H1 (cell line): ENCODE data around the gene HACE1. TPM values are rescaled to one million over a fixed set of nuclear protein-coding genes. Genes with fewer than 3 reads are reported as not detected.

Source experiments
- CTCF ChIA-PET: fragments of 300-600 bp; sonication (Branson Sonifier 250); formaldehyde crosslinking; loops from one replicate; lab custom pipeline; 2021; ENCODE audit not compliant: partially characterized antibody; lab: Charles Lee
- POLR2A ChIA-PET: fragments of 300-600 bp; sonication (Branson Sonifier 250); formaldehyde crosslinking; loops from one replicate; lab custom pipeline; 2021; ENCODE audit warnings: inconsistent platforms; ENCODE audit not compliant: partially characterized antibody; lab: Charles Lee
- DNase-seq, 2 experiments: peaks; one replicate each; pipeline versions ENCODE4 v3.0.0 to v3.0.0-alpha.2; 2010 to 2022; ENCODE audit warnings: low spot score in 2 of 2, low read depth in 1 of 2, mixed read lengths in 1 of 2
- FAIRE-seq: peaks from 2 replicates; lab custom pipeline; 2011; peaks lifted over from hg19 to GRCh38; lab: Jason Lieb, UNC
- H2AFZ ChIP-seq: 2 replicates; pipeline ENCODE4 v1.8.1; 2012; ENCODE audit warnings: low read length, inconsistent platforms
- H2AK5ac ChIP-seq: 2 replicates; pipeline ENCODE4 v1.6.1; 2013; ENCODE audit warnings: low read depth, low read length
- H2BK120ac ChIP-seq: replicated peaks from 2 replicates; pipeline ENCODE3; 2013; ENCODE audit warnings: low read depth, low read length, inconsistent platforms
- H2BK12ac ChIP-seq: 2 replicates; pipeline ENCODE4 v1.6.1; 2013; ENCODE audit warnings: low read depth, low read length
- H2BK15ac ChIP-seq: 2 replicates; pipeline ENCODE4 v1.6.1; 2013; ENCODE audit warnings: low read length
- H2BK20ac ChIP-seq: 2 replicates; pipeline ENCODE4 v1.6.1; 2013; ENCODE audit warnings: low read length
- H2BK5ac ChIP-seq: 2 replicates; pipeline ENCODE4 v1.6.1; 2013; ENCODE audit warnings: low read depth, low read length
- H3K14ac ChIP-seq: 2 replicates; pipeline ENCODE4 v1.6.1; 2013; ENCODE audit warnings: inconsistent platforms; ENCODE audit not compliant: insufficient read length
- H3K18ac ChIP-seq: 2 replicates; pipeline ENCODE4 v1.6.1; 2013; ENCODE audit warnings: low read length; ENCODE audit errors: extremely low read depth
- H3K23ac ChIP-seq: 2 replicates; pipeline ENCODE4 v1.6.1; 2013; ENCODE audit warnings: inconsistent platforms; ENCODE audit not compliant: insufficient read length
- H3K23me2 ChIP-seq: 2 replicates; pipeline ENCODE4 v1.6.1; 2013; ENCODE audit warnings: low read depth, low read length
- H3K27ac ChIP-seq: 2 replicates; pipeline ENCODE4 v1.6.1; 2011; ENCODE audit warnings: low read depth, low read length, inconsistent platforms
- H3K27me3 ChIP-seq, 4 experiments: replicated peaks in 1 of 4; 1 replicate in 1 of 4; 2 replicates in 3 of 4; pipeline versions ENCODE4 v1.6.1 to v1.8.1; 2011 to 2013; ENCODE audit warnings: low read length in 3 of 4, mild to moderate bottlenecking in 3 of 4, inconsistent platforms in 2 of 4, mixed read lengths in 2 of 4, moderate library complexity in 1 of 4; ENCODE audit not compliant: control insufficient read depth in 3 of 4, insufficient read depth in 3 of 4; ENCODE audit errors: extremely low read depth in 1 of 4
- H3K36me3 ChIP-seq, 4 experiments: 2 replicates each; pipeline versions ENCODE4 v1.6.1 to v1.8.1; 2011 to 2013; ENCODE audit warnings: mild to moderate bottlenecking in 4 of 4, low read length in 3 of 4, moderate library complexity in 2 of 4, control low read depth in 1 of 4, inconsistent platforms in 1 of 4; ENCODE audit not compliant: insufficient read depth in 4 of 4, control insufficient read depth in 2 of 4
- H3K4ac ChIP-seq: replicated peaks from 2 replicates; pipeline ENCODE3; 2013; ENCODE audit warnings: low read length, low read depth, mixed read lengths, inconsistent platforms; ENCODE audit not compliant: insufficient read length
- H3K4me1 ChIP-seq, 4 experiments: replicated peaks in 1 of 4; 1 replicate in 1 of 4; 2 replicates in 3 of 4; pipeline versions ENCODE4 v1.6.1 to v1.8.1; 2011 to 2013; ENCODE audit warnings: low read length in 3 of 4, inconsistent platforms in 2 of 4, mixed read lengths in 1 of 4; ENCODE audit not compliant: insufficient read depth in 4 of 4, control insufficient read depth in 3 of 4
- H3K4me2 ChIP-seq, 2 experiments: 2 replicates each; pipeline versions ENCODE4 v1.6.1 to v1.8.1; 2011 to 2013; ENCODE audit warnings: low read depth in 2 of 2, low read length in 2 of 2, control low read depth in 1 of 2, inconsistent platforms in 1 of 2, mild to moderate bottlenecking in 1 of 2; ENCODE audit not compliant: insufficient read depth in 1 of 2
- H3K4me3 ChIP-seq, 4 experiments: fragments of 200-600, 300-600 bp in 1 of 4; sonication (generic), shearing (Covaris generic), sonication (Bioruptor Twin) in 1 of 4; 2 replicates each; pipeline versions ENCODE4 v1.5.1 to v1.8.1; 2011 to 2016; ENCODE audit warnings: low read length in 4 of 4, low read depth in 3 of 4, control low read depth in 2 of 4, inconsistent platforms in 2 of 4, mild to moderate bottlenecking in 2 of 4, mixed read lengths in 1 of 4, moderate library complexity in 1 of 4; ENCODE audit not compliant: insufficient read depth in 2 of 4; ENCODE audit errors: extremely low read depth in 1 of 4
- H3K56ac ChIP-seq: replicated peaks from 2 replicates; pipeline ENCODE3; 2013; ENCODE audit warnings: low read depth, mild to moderate bottlenecking, mixed read lengths, low read length, inconsistent platforms; ENCODE audit not compliant: insufficient read length
- H3K79me1 ChIP-seq: 2 replicates; pipeline ENCODE4 v1.6.1; 2013; ENCODE audit warnings: low read depth, low read length, control low read depth
- H3K79me2 ChIP-seq, 2 experiments: 2 replicates each; pipeline versions ENCODE4 v1.6.1 to v1.8.1; 2012 to 2013; ENCODE audit warnings: low read length in 2 of 2, mild to moderate bottlenecking in 2 of 2, inconsistent platforms in 1 of 2; ENCODE audit not compliant: insufficient read depth in 2 of 2, control insufficient read depth in 1 of 2
- H3K9ac ChIP-seq, 4 experiments: replicated peaks in 1 of 4; 1 replicate in 1 of 4; 2 replicates in 3 of 4; pipeline versions ENCODE4 v1.6.1 to v1.8.1; 2011 to 2013; ENCODE audit warnings: low read depth in 3 of 4, low read length in 3 of 4, control low read depth in 2 of 4, mild to moderate bottlenecking in 2 of 4, moderate library complexity in 2 of 4, inconsistent platforms in 1 of 4; ENCODE audit errors: extremely low read depth in 1 of 4
- H3K9me3 ChIP-seq, 2 experiments: 2 replicates each; pipeline versions ENCODE4 v1.6.1 to v1.8.1; 2012 to 2013; ENCODE audit warnings: mild to moderate bottlenecking in 2 of 2, moderate library complexity in 2 of 2, control low read depth in 1 of 2, inconsistent platforms in 1 of 2, low read depth in 1 of 2, low read length in 1 of 2, mixed read lengths in 1 of 2; ENCODE audit not compliant: insufficient read depth in 2 of 2
- H4K20me1 ChIP-seq, 2 experiments: replicated peaks in 1 of 2; 2 replicates each; pipeline versions ENCODE3 to v1.8.1; 2011 to 2013; ENCODE audit warnings: inconsistent platforms in 2 of 2, low read length in 2 of 2, mild to moderate bottlenecking in 1 of 2; ENCODE audit not compliant: insufficient read depth in 2 of 2, control insufficient read depth in 1 of 2
- H4K5ac ChIP-seq: 2 replicates; pipeline ENCODE4 v1.6.1; 2013; ENCODE audit warnings: low read length, low read depth, mixed read lengths, inconsistent platforms; ENCODE audit not compliant: insufficient read length
- H4K8ac ChIP-seq: 2 replicates; pipeline ENCODE4 v1.8.0; 2013; ENCODE audit warnings: mild to moderate bottlenecking, moderate library complexity, low read length, inconsistent platforms; ENCODE audit not compliant: insufficient read depth; ENCODE audit errors: extremely low read depth
- H4K91ac ChIP-seq: replicated peaks from 2 replicates; pipeline ENCODE3; 2013; ENCODE audit warnings: low read length, mixed read lengths, inconsistent platforms; ENCODE audit not compliant: insufficient read length
- BRCA1 ChIP-seq: IDR thresholded peaks from 2 replicates; pipeline ENCODE4 v1.6.1; 2012; ENCODE audit warnings: low read depth, low read length, improper control_type of control experiment
- CBX5 ChIP-seq: fragments of 300-800, 300-1000 bp; sonication (generic); IDR thresholded peaks from 2 replicates; pipeline ENCODE4 v1.7.1; 2016; ENCODE audit warnings: antibody characterized with exemption, low read length, low read depth
- CEBPB ChIP-seq: IDR thresholded peaks from 2 replicates; pipeline ENCODE4 v1.6.1; 2012; ENCODE audit warnings: low read depth, low read length
- CHD1 ChIP-seq: IDR thresholded peaks from 2 replicates; pipeline ENCODE4 v1.6.1; 2012; ENCODE audit warnings: low read depth, low read length, improper control_type of control experiment
- FOSL1 ChIP-seq: IDR thresholded peaks from 2 replicates; pipeline ENCODE4 v1.6.1; 2011; ENCODE audit warnings: mild to moderate bottlenecking, low read depth, low read length, moderate library complexity; ENCODE audit not compliant: insufficient read depth
- GABPA ChIP-seq: IDR thresholded peaks from 2 replicates; pipeline ENCODE4 v1.6.1; 2011; ENCODE audit warnings: mild to moderate bottlenecking, low read length, moderate library complexity, borderline replicate concordance; ENCODE audit not compliant: insufficient read depth
- MAX ChIP-seq: IDR thresholded peaks from 2 replicates; pipeline ENCODE4 v1.6.1; 2012; ENCODE audit warnings: inconsistent platforms
- RBBP5 ChIP-seq: IDR thresholded peaks from 2 replicates; pipeline ENCODE4 v1.7.1; 2012; ENCODE audit warnings: low read depth, mild to moderate bottlenecking, inconsistent platforms, low read length, moderate library complexity, borderline replicate concordance
- RXRA ChIP-seq: IDR thresholded peaks from 2 replicates; pipeline ENCODE4 v1.6.1; 2011; ENCODE audit warnings: low read depth, mild to moderate bottlenecking, low read length, moderate library complexity; ENCODE audit not compliant: insufficient read depth
- SIN3A ChIP-seq, 2 experiments: IDR thresholded peaks in 1 of 2; conservative IDR thresholded peaks in 1 of 2; 2 replicates each; pipeline ENCODE4 v1.6.1; 2011 to 2012; ENCODE audit warnings: low read length in 2 of 2, improper control_type of control experiment in 1 of 2, low read depth in 1 of 2, mild to moderate bottlenecking in 1 of 2
- SIRT6 ChIP-seq: IDR thresholded peaks from one replicate; pipeline ENCODE4 v1.7.1; 2012; ENCODE audit warnings: low read length, inconsistent platforms
- SP2 ChIP-seq: IDR thresholded peaks from 2 replicates; pipeline ENCODE4 v1.6.1; 2012; ENCODE audit warnings: mild to moderate bottlenecking, low read length, inconsistent platforms
- SP4 ChIP-seq: IDR thresholded peaks from 2 replicates; pipeline ENCODE4 v1.6.1; 2012; ENCODE audit warnings: low read length, inconsistent platforms
- SRF ChIP-seq: IDR thresholded peaks from 2 replicates; pipeline ENCODE4 v1.6.1; 2011; ENCODE audit warnings: mild to moderate bottlenecking, low read depth, low read length, moderate library complexity
- YY1 ChIP-seq: IDR thresholded peaks from 2 replicates; pipeline ENCODE4 v1.6.1; 2011; ENCODE audit warnings: low read depth, mild to moderate bottlenecking, low read length
- whole genome bisulfite sequencing, 2 experiments: shearing (Covaris generic) in 1 of 2; methylation state at CpG; one replicate each; pipeline versions ENCODE4 v1.1.6 to v1.1.7; 2013 to 2015; ENCODE audit warnings: low lambda C conversion rate in 2 of 2, mixed read lengths in 2 of 2, inconsistent platforms in 1 of 2, low coverage in 1 of 2, missing lambda C conversion rate in 1 of 2; ENCODE audit not compliant: insufficient replicate concordance in 2 of 2, insufficient coverage in 1 of 2, insufficient read length in 1 of 2; ENCODE audit errors: extremely low coverage in 1 of 2, missing lambda C conversion rate in 1 of 2; 5-methylcytosine and 5-hydroxymethylcytosine counted together
- polyA plus RNA-seq, 7 experiments: library from polyadenylated mRNA; depleted of rRNA in 3 of 7; stranded (reverse) in 5 of 7; unstranded in 2 of 7; fragments of >200 nt in 5 of 7; fragments of 200-250 nt in 2 of 7; gene quantifications; 1 replicate in 5 of 7; 2 replicates in 1 of 7; 4 replicates in 1 of 7; pipeline versions ENCODE4 v1.2.1 to v1.2.3, GENCODE V29; 2011 to 2013; ENCODE audit warnings: missing spikeins in 2 of 7, mixed read lengths in 2 of 7
- total RNA-seq: library from RNA; stranded (reverse); fragmentation: NEBNext Ultra II Directional; extraction: Animal tissue kit (Norgen Biotek cat#: 25700); gene quantifications from 2 replicates; pipeline ENCODE4 v1.2.1, GENCODE V29; 2021

The HACE1 gene
- total and polyA plus RNA-seq, 2 of the 8 experiments (the other 6 are each of a cell fraction or from before 2014, with no cell fraction given), result 7.1 to 21.3 TPM

DNA sequence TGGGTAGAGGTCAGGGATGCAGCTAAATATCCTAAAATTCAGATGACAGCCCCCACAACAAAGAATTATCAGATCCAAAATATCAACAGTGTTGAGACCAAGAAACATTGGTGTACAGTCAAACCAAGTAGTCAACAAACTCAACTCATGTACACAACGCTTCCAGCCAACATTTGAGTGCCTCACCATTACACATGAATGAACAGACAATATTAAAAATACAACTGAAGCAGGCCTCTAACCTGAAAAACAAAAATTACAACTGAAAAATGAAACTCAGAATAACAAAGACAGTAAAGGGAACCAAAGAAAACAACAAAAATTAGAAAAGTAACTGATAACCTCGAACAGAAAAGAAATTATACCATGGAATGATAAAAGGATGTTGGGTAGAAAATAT lies 46.2 kb downstream of the HACE1 start:
- POLR2A ChIA-PET, result interaction anchor here (2.1 kb wide), 1 partner anchor 143 kb away, joined by 5 read pairs; the partner anchor contains the start of gene LIN28B
- Histone ChIP-seq H3K79me2 (no peaks in the 10 kb centered on the region), H3K9ac (no peak overlapping the region), H2AFZ (no peak overlapping the region), H4K91ac (no peak overlapping the region), H3K4ac (no peak overlapping the region), H4K5ac (no peak overlapping the region), H3K36me3 (no peaks in the 10 kb centered on the region), H3K27ac (no peak overlapping the region), H3K4me2 (no peak overlapping the region), H4K8ac (no peak overlapping the region), H2BK15ac (no peak overlapping the region), H2BK120ac (no peak overlapping the region), H2AK5ac (no peak overlapping the region), H3K79me1 (no peaks in the 10 kb centered on the region), H3K14ac (no peak overlapping the region), H2BK20ac (no peak overlapping the region), H3K18ac (no peak overlapping the region), H3K4me1 (peaks cover 0 to 4% (median 0%) of the 10 kb centered on the region in 4 experiments; a peak in 2 of 7 replicates), H3K23me2 (no peaks in the 10 kb centered on the region), H2BK5ac (no peak overlapping the region), H3K9me3 (no peaks in the 10 kb centered on the region), H3K4me3 (no peak overlapping the region), H3K23ac (no peak overlapping the region), H3K56ac (no peak overlapping the region), H3K27me3 (no peaks in the 10 kb centered on the region), H4K20me1 (no peaks in the 10 kb centered on the region), H2BK12ac (no peak overlapping the region)
- CTCF ChIA-PET, result interaction anchor here (0.7 kb wide), 1 partner anchor 918 kb away, joined by 3 read pairs; no protein-coding TSS in a partner anchor
- TF ChIP-seq SP4 (no peak), BRCA1 (no peak), SRF (no peak), CEBPB (no peak), CHD1 (no peak), CBX5 (no peak), FOSL1 (no peak), RBBP5 (no peak), RXRA (no peak), MAX (no peak), SIRT6 (no peak), GABPA (no peak), SP2 (no peak), SIN3A (conservative IDR thresholded peaks at IDR 0.05 in 1 of 2, IDR thresholded peaks at IDR 0.05 in 1 of 2; ENCODE audit: low read depth in 1 of 2, low read length in 2 of 2) (no peak), YY1 (no peak)
- no peak for DNase-seq
- FAIRE-seq, result no peak
- WGBS, 2 experiments, result 87% methylated on average over 2 of the region's 2 CpGs; no CpG with 5 or more reads in 1 of the 2 experiments
